GM19023 (cell line): ENCODE results near the gene INPP4B.
"Not testable (repeated sequence)": the region's sequence is repeated elsewhere in the genome, so short reads cannot be mapped to it uniquely, and the experiment has no call there.

Experiments used
- ATAC-seq: cut with Tn5 transposase; IDR thresholded peaks from one replicate; pipeline ENCODE4 v1.9.1; 2021; ENCODE audit warnings: mild to moderate bottlenecking, moderate library complexity; ENCODE audit not compliant: unreplicated experiment

Gene INPP4B

GRCh38 chr4:142826503-142827241 lies 19.4 kb downstream of the INPP4B start:
- ATAC-seq: no peak

GRCh38 chr4:142824368-142824767 lies 21.7 kb downstream of the INPP4B start:
- ATAC-seq: no peak

GRCh38 chr4:142823796-142824195 lies 22.3 kb downstream of the INPP4B start:
- ATAC-seq: no peak

DNA sequence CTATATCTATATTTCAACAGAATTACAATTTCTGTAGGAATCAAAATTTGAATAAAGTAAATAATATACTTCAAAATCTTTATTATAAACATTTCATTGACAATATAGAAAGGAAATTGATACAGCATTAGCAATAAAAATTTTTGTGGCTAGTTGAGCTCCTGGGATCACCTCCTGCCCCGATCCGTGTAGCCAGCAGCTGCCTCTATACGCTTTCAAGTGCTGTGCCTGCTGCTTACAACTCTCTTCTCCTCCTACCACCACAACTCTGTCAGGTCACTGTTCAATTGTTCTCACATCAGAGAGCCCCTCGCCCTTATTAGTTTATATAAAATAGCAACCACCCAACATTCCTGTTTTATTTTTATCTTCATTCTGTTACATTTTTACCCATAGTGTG lies 27.6 kb downstream of the INPP4B start:
- no peak for ATAC-seq

GRCh38 chr4:142818031-142818430 lies 28.1 kb downstream of the INPP4B start:
- ATAC-seq: no peak

GRCh38 chr4:142817442-142817841 lies 28.7 kb downstream of the INPP4B start:
- no peak for ATAC-seq

DNA sequence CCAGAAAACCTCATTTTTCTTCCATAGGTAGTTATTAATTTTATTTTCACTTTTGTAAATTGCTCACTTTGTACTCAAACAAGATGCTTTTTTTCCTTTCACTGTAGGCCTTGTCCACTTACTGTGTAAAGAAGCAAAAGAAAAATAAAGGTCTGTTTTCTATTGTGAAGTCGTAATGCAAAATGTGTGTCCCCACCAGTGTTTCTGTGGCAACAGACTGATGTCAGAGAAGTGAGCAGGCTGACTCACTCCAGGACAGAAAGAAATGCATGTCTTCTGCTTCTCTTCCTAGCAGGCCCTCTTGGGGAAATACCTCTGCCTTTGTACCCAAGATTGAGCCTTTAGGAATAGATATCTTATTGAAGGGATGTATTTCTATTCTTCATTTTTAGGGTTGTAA lies 30.3 kb downstream of the INPP4B start:
- no peak for ATAC-seq

DNA sequence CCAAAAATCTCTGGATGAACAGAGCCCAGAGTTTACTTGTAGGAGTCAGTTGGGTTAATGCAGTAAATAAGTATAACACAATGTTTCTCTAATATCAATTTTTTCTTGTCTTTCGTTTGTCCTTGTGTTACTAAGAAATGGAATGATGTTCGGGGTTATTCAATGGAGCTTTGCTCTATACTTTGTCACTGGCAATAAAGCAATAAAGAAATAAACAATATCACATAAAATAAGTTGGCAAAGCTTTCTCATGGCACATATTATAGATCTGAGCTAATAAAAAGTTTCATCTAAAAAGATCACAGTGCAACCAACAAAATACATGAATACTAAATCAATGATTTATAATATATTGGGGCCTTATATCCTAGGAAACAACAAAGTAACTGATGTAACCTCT lies 32.7 kb downstream of the INPP4B start:
- ATAC-seq: no peak

- ATAC-seq: no peak
Observed at GRCh38 chr4:142812091-142812490, 34.0 kb downstream of the INPP4B start.

DNA sequence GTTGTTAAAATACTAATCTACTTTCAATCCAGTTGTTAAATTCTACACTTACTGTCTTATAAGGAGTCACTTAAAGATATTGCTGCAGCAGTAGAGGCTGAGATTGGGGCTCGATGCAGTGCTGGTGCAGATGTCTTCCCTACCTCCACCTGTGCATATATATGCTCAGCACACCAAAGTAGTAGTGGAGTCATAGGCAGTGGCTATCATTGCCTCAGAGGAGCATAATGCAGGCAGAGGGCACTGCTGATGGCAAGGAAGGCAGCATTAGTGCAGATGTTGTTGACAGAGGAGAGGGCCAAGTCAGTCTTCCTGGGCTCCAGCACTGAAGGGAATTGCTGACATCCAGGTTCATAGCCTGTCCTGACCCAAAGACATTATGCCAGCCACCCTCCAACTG lies 35.1 kb downstream of the INPP4B start:
- no peak for ATAC-seq

DNA sequence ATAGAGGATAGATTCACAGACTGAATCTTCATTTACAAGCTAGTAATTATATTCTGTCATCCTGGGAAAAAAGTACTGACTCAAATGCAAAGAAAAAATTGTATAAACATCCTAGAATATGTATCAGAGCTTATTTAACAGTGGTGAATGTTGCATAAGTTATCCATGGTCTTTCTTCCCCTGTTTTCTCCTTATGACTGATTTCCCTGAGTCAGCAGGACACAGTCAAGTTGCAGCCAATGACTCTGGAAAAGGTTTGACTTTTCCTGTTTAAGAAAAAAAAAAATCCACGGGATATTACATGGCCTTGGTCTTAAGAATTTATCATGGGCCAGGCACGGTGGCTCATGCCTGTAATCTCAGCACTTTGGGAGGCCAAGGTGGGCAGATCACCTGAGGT lies 36.5 kb downstream of the INPP4B start:
- ATAC-seq: no peak

DNA sequence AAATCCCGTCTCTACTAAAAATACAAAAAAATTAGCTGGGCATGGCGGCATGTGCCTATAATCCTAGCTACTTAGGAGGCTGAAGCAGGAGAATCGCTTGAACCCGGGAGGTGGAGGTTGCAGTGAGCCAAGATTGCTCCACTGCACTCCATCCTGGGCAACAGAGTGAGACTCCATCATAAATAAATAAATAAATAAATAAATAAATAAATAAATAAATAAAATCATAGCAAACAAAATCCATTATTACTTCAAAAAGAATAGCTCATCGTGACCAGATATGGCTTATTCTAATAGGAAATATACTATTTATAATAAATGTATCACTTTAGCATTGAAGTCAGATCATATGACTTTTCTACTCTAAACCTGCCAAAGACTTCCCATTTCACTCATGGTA lies 42.2 kb downstream of the INPP4B start:
- ATAC-seq: not testable (repeated sequence)

DNA sequence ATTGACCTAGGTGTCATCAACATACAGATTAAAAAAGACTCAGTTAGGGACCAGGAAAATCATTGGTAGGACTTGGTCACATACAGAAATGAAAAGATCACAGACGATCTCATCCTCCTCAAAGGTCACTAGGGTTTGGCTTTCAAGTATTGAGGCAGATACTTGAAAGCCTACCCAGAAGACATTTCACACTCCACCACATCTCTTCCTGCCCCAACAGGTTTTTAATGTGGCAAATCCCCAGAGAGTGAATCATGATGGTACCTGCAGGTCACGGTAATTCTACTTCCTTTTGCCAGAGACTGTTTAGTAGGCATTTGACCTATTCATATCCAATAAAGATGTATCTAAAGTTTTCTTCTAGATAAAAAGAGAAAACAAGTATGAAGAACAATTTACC lies 44.1 kb downstream of the INPP4B start:
- no peak for ATAC-seq

DNA sequence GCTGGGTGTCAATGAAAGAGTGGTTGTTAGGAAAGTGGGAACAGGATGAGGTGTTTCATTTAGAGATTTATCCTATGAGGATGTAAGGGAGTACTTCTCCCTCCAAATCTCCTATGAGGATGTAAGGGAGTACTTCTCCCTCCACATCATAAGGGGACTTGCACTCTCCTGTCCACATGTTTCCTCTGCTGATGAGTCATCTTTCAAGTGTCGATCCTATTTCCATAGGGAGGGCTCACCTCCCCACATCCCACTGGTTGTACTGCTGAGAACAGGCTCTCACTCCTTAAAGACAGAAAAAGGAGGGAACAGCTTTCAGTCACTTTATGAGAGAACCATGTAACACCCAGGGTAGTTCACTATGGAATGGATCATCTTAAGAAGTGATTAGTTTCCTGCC lies 65.0 kb downstream of the INPP4B start:
- no peak for ATAC-seq

DNA sequence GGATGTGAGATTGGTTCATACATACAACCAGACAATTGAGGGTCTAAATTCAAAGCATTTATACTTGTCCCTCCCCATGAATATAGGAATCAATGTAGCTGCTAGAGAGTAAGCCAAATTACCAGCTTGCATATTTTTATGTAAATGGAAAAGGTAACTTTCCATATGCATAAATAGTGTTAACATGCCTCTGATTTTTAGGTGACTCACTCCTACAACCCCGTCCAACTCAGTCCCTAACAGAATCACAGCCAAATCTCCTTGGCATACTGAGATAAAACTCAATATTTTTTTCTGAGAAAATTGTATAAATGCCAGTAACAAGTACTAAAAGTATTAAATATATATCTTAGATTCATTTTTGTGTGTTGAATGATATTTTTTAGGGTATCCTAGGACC lies 67.2 kb downstream of the INPP4B start:
- no peak for ATAC-seq

- no peak for ATAC-seq
Observed at GRCh38 chr4:142778430-142778829, 67.7 kb downstream of the INPP4B start.

DNA sequence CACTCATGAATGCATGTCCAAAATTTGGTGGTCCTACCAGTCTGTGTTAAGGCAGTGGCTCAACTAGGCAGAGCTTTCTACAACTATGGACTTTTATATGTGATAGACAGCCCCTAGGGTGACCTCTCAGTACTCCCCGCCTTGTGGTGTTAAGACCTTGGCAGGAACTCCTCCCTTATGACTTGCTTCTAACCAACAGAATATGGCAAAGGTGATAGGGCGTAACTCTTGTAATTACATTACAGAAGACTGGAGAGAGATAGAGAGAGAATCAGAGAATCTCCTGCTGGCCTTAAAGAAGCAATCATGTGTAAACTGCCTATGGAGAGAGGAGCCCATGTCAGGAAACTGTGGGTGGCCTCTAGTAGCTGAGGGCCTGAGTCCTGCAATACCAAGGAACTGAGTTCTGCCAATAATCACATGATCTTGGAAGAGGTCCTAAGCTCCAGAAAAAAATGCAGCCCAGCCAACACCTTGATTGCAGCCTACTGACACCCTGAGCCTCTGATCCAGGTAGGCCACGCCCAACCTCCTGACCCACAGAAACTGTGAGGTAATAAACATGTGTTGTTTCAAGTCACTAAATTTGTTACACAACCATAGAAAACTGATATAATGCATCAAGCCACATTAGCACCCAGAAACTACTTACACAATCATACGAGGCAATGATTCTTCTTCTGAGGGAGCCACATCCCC lies 68.9 kb downstream of the INPP4B start:
- ATAC-seq: no peak

DNA sequence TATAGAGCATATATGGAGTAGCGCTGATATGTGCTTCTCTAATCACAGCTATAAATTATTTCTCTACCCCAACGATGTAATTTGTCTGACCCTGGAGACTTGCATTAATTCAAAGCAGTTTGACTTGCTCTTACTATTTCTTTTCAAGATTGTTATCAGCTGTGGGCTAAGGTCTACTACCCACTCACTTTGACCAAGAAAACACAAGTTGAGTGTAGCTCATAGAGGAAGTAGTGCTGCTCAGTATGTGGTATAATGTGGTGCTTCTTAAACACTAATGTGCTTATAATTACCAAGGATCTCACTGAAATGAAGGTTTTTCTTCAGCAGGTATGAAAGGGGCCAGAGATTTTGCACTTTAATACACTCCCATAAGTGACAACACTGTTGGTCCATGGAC lies 70.1 kb downstream of the INPP4B start:
- no peak for ATAC-seq

GRCh38 chr4:142773505-142773904 lies 72.6 kb downstream of the INPP4B start:
- ATAC-seq: no peak

DNA sequence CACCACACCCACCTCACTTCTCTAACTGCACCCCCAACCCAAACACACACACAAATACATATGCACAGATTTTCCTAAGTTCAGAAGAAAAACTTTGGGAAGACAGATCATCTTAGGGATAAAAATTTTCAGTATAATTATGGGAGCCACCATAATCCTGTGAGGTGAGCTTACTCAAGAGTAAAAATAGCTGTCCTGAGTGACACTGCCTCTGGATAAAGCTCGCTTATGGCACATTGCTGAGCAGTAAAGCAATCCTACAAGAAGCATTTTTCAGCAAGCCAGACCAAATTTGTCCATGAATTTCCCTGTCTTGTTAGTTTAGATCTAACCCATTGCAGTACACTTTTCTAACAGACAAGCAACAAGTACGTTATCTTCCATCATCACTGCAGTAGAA lies 83.8 kb downstream of the INPP4B start:
- ATAC-seq: no peak

- ATAC-seq: no peak
Observed at GRCh38 chr4:142752202-142752786, 93.8 kb downstream of the INPP4B start.

GRCh38 chr4:142743121-142743825 lies 102.8 kb downstream of the INPP4B start:
- ATAC-seq: no peak
